Activated CD8-positive, alpha-beta T cell treated with anti-CD3 and anti-CD28 coated beads for 36 hours (primary cell): Measurements from ENCODE around the gene CAMTA1. TPM values are rescaled to one million over a fixed set of nuclear protein-coding genes. Genes with fewer than 3 reads are reported as not detected.

Source experiments
- ATAC-seq: fragments of 200-7000 bp; cut with Tn5 transposase; one replicate; pipeline ENCODE4 v1.10.0; 2021; ENCODE audit warnings: mild to moderate bottlenecking, moderate library complexity
- CTCF ChIA-PET: fragments of 350-600 bp; sonication (Branson Sonifier 250); formaldehyde crosslinking; loops from one replicate; lab custom pipeline; 2021; ENCODE audit warnings: antibody characterized with exemption; lab: Charles Lee
- POLR2A ChIA-PET: fragments of 350-600 bp; sonication (Branson Sonifier 250); formaldehyde crosslinking; loops from one replicate; lab custom pipeline; 2021; ENCODE audit warnings: antibody characterized with exemption; lab: Charles Lee
- DNase-seq: peaks from one replicate; pipeline ENCODE4 v3.0.0-alpha.2; 2020
- H3K27ac Mint-ChIP-seq: one replicate; pipeline ENCODE4 v1.8.0; 2021; ENCODE audit warnings: mild to moderate bottlenecking, mixed read lengths
- H3K27me3 Mint-ChIP-seq: one replicate; pipeline ENCODE4 v1.8.0; 2021; ENCODE audit warnings: mixed read lengths
- H3K36me3 Mint-ChIP-seq: one replicate; pipeline ENCODE4 v1.8.0; 2021; ENCODE audit warnings: low read depth, mixed read lengths
- H3K4me1 Mint-ChIP-seq: one replicate; pipeline ENCODE4 v1.8.0; 2021; ENCODE audit warnings: low read depth, mixed read lengths
- H3K4me3 Mint-ChIP-seq: one replicate; pipeline ENCODE4 v1.8.0; 2021; ENCODE audit warnings: mild to moderate bottlenecking, moderate library complexity, mixed read lengths
- H3K9me3 Mint-ChIP-seq: one replicate; pipeline ENCODE4 v1.8.0; 2021; ENCODE audit warnings: mixed read lengths
- CTCF ChIP-seq: fragments of 200-600 bp; IDR thresholded peaks from one replicate; pipeline ENCODE4 v1.8.0; 2022; ENCODE audit warnings: antibody characterized with exemption, mild to moderate bottlenecking
- intact Hi-C: fragments of 100-400 bp; cut with micrococcal nuclease; formaldehyde crosslinking; loops from one replicate; pipeline ENCODE4 v1.10.0; 2022
- total RNA-seq, 2 experiments: library from RNA; stranded (reverse); gene quantifications; one replicate each; pipeline ENCODE4 v1.2.3, GENCODE V29; 2021

The CAMTA1 gene
- total RNA-seq, 2 experiments from 2014 or later: 67.7 to 70.9 TPM

GRCh38 chr1:6745073-6745472 lies 40.2 kb upstream of the CAMTA1 start:
- CTCF ChIA-PET: interaction anchor here (0.8 to 3.7 kb wide), 3 partner anchors 18 to 145 kb away, joined by 3 to 9 read pairs (median 3); partner anchors contain the start of gene KLHL21
- H3K27me3 Mint-ChIP-seq: peaks cover 11% of the 10 kb centered on the region
- H3K36me3 Mint-ChIP-seq: no peaks in the 10 kb centered on the region
- TF ChIP-seq CTCF: no peak
- ATAC-seq: peak; percentile 11
- H3K4me3 Mint-ChIP-seq: no peak overlapping the region
- intact Hi-C loops: no loop called here
- POLR2A ChIA-PET: interaction anchor here (1.4 kb wide), 1 partner anchor 13 kb away, joined by 3 read pairs; no protein-coding TSS in a partner anchor
- no peaks in the 10 kb centered on the region for H3K9me3 Mint-ChIP-seq
- DNase-seq: peak; percentile 56
- peaks cover 17% of the 10 kb centered on the region for H3K4me1 Mint-ChIP-seq
- no peak overlapping the region for H3K27ac Mint-ChIP-seq

GRCh38 chr1:6747674-6748073 lies 37.6 kb upstream of the CAMTA1 start:
- H3K4me3 Mint-ChIP-seq: no peak overlapping the region
- H3K4me1 Mint-ChIP-seq: peaks cover 17% of the 10 kb centered on the region
- POLR2A ChIA-PET: no interaction called here
- no peaks in the 10 kb centered on the region for H3K36me3 Mint-ChIP-seq
- H3K27ac Mint-ChIP-seq: no peak overlapping the region
- CTCF ChIA-PET: no interaction called here
- intact Hi-C loops: no loop called here
- H3K27me3 Mint-ChIP-seq: peaks cover 13% of the 10 kb centered on the region
- TF ChIP-seq CTCF: no peak
- no peaks in the 10 kb centered on the region for H3K9me3 Mint-ChIP-seq
- DNase-seq (no peak), ATAC-seq (no peak)

DNA sequence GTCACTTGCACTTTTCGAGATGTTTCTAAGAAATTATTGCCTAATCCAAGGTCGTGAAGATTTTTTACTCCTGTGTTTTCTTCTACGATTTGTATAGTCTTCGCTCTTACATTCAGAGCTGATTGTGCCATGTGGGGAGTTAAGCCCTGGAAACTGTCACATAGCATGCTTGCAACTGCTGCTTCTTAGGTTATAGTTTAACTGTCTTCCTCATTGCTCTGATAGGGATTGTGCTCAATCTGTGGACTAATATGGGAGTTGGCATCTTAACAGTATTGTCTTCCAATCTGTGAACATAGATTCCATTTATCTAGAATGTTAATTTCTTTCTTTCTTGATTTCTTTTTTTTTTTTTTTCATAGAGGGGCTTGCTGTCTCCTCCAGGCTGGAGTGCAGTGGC lies 34.8 kb upstream of the CAMTA1 start:
- CTCF ChIA-PET: interaction anchor here (1.0 to 1.3 kb wide), 2 partner anchors 13 to 15 kb away, joined by 3 read pairs; no protein-coding TSS in a partner anchor
- Mint-ChIP-seq H3K27ac (no peak overlapping the region), H3K9me3 (no peaks in the 10 kb centered on the region), H3K4me1 (no peaks in the 10 kb centered on the region), H3K36me3 (no peaks in the 10 kb centered on the region), H3K4me3 (no peak overlapping the region), H3K27me3 (peaks cover 24% of the 10 kb centered on the region)
- DNase-seq (no peak), ATAC-seq (no peak)
- intact Hi-C loops: no loop called here
- no peak for TF ChIP-seq CTCF
- POLR2A ChIA-PET: interaction anchor here (1.0 kb wide), 1 partner anchor 35 kb away, joined by 4 read pairs; the partner anchor contains the start of gene CAMTA1

DNA sequence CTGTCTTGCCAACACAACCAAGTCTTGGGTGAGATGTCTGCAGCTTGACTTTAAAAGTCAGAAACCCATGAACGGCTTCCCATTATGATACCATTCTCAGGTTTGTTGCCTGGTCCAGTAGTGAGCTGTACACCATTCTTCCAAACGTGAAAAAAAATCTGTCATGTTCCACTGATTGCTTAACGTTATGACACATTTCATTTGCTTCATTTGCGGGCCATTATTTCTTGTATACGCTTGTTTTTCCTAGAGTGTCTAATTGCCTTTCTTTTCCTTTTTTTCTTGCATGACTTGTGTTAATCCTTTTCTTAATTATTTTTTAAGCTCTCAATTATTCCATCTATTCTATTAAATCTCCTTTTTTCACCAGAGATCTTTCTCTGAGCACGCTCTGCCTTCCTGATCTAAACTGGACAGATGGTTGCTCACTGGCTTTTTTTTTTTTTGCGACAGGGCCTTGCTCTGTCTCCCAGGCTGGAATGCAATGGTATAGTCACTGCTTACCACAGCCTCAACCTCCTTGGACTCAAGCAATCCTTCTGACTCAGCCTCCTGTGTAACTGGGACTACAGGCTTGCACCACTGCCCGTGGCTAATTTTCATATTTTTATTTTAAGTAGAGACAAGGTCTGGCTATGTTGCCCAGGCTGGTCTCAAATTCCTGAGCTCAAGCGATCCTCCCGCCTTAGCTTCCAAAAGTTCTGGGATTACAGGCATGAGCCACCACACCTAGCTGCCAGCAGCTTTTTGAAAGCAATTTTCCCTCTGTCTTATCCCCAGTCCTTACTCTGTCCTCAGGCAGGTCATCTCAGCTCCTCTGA lies 31.7 kb upstream of the CAMTA1 start:
- POLR2A ChIA-PET: no interaction called here
- DNase-seq: no peak
- ATAC-seq: no peak
- Mint-ChIP-seq H3K4me1 (no peaks in the 10 kb centered on the region), H3K27me3 (peaks cover 23% of the 10 kb centered on the region), H3K36me3 (no peaks in the 10 kb centered on the region), H3K27ac (no peak overlapping the region), H3K4me3 (no peak overlapping the region), H3K9me3 (no peaks in the 10 kb centered on the region)
- CTCF ChIA-PET: interaction anchor here (0.6 kb wide), 1 partner anchor 34 kb away, joined by 3 read pairs; no protein-coding TSS in a partner anchor
- intact Hi-C loops: no loop called here
- TF ChIP-seq CTCF: no peak

DNA sequence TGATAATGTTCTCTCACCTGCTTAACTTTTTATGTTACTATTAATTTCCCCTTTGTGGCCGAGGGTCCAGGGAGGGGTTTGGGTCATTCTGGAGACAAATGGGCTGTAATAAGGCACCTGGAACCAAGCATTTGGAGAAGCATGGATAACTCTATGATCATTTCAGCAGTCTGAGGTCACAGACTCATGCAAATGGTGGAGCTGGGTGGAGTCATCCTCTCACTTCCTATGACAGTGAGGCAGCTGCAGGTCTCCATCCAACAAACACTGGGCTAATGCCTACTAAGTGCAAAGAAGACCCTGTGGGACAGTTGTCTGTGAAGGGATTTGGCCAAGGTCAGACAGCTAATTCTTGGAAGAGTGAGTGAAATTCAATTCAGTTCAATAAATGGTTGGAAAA lies 28.8 kb upstream of the CAMTA1 start:
- POLR2A ChIA-PET: interaction anchor here (0.8 kb wide), 1 partner anchor 133 kb away, joined by 3 read pairs; no protein-coding TSS in a partner anchor
- H3K4me3 Mint-ChIP-seq: no peak overlapping the region
- DNase-seq: no peak
- H3K4me1 Mint-ChIP-seq: no peaks in the 10 kb centered on the region
- TF ChIP-seq CTCF: no peak
- CTCF ChIA-PET: no interaction called here
- ATAC-seq: no peak
- no peak overlapping the region for H3K27ac Mint-ChIP-seq
- H3K27me3 Mint-ChIP-seq: peaks cover 13% of the 10 kb centered on the region
- intact Hi-C loops: no loop called here
- no peaks in the 10 kb centered on the region for H3K9me3 Mint-ChIP-seq
- no peaks in the 10 kb centered on the region for H3K36me3 Mint-ChIP-seq
